Endothelial cell of umbilical vein (primary cell): ENCODE measurements around the gene MS4A1. TPM values are rescaled to one million over a fixed set of nuclear protein-coding genes. Genes with fewer than 3 reads are reported as not detected.

Experiments used
- BruUV-seq: library from RNA; stranded (reverse); fragments of 400-500 nt; replicated peaks from 2 replicates; lab custom pipeline; 2021; lab: Mats Ljungman, UMichigan
- CTCF ChIA-PET: fragments of 300-600, 350-600 bp; sonication (Branson Sonifier 250); formaldehyde crosslinking; loops from one replicate; lab custom pipeline; 2021; ENCODE audit warnings: antibody characterized with exemption, inconsistent platforms; lab: Charles Lee
- POLR2A ChIA-PET: fragments of 300-600, 350-600 bp; sonication (Branson Sonifier 250); formaldehyde crosslinking; loops from one replicate; lab custom pipeline; 2021; ENCODE audit warnings: antibody characterized with exemption, inconsistent platforms; lab: Charles Lee
- DNase-seq: peaks from one replicate; pipeline ENCODE4 v3.0.0-alpha.2; 2011; ENCODE audit warnings: low read depth, low spot score
- FAIRE-seq: peaks from 2 replicates; lab custom pipeline; 2011; peaks lifted over from hg19 to GRCh38; lab: Jason Lieb, UNC
- H2AFZ ChIP-seq: 2 replicates; pipeline ENCODE4 v1.6.0; 2012; ENCODE audit warnings: low read depth, low read length, control low read depth, inconsistent platforms
- H3K27ac ChIP-seq: 2 replicates; pipeline ENCODE4 v1.5.1; 2011; ENCODE audit warnings: low read depth, mild to moderate bottlenecking, control low read depth, low read length, moderate library complexity; ENCODE audit not compliant: insufficient read depth
- H3K27me3 ChIP-seq, 2 experiments: 2 replicates each; pipeline versions ENCODE4 v1.6.0 to v1.6.1; 2011; ENCODE audit warnings: low read length in 2 of 2, mixed read lengths in 1 of 2; ENCODE audit not compliant: control insufficient read depth in 2 of 2, insufficient read depth in 2 of 2
- H3K36me3 ChIP-seq, 2 experiments: 2 replicates in 1 of 2; 3 replicates in 1 of 2; pipeline ENCODE4 v1.5.1; 2011; ENCODE audit warnings: low read length in 2 of 2, mild to moderate bottlenecking in 1 of 2, moderate library complexity in 1 of 2; ENCODE audit not compliant: control insufficient read depth in 2 of 2, insufficient read depth in 2 of 2; ENCODE audit errors: extremely low read depth in 1 of 2
- H3K4me1 ChIP-seq: 3 replicates; pipeline ENCODE4 v1.5.1; 2011; ENCODE audit warnings: mild to moderate bottlenecking, low read length; ENCODE audit not compliant: control insufficient read depth, insufficient read depth; ENCODE audit errors: extremely low read depth
- H3K4me2 ChIP-seq: 2 replicates; pipeline ENCODE4 v1.6.1; 2011; ENCODE audit warnings: low read length, control low read depth, mixed read lengths; ENCODE audit not compliant: insufficient read depth
- H3K4me3 ChIP-seq, 3 experiments: fragments of 200-600 bp in 1 of 3; sonication (generic), shearing (Covaris generic) in 1 of 3; replicated peaks in 1 of 3; 2 replicates each; pipeline ENCODE4 v1.5.1; 2011 to 2016; ENCODE audit warnings: control low read depth in 3 of 3, low read length in 3 of 3, mild to moderate bottlenecking in 2 of 3, inconsistent platforms in 1 of 3, low read depth in 1 of 3, moderate library complexity in 1 of 3; ENCODE audit not compliant: insufficient read depth in 1 of 3
- H3K79me2 ChIP-seq: 2 replicates; pipeline ENCODE4 v1.6.0; 2012; ENCODE audit warnings: low read length, inconsistent platforms; ENCODE audit not compliant: control insufficient read depth, insufficient read depth
- H3K9ac ChIP-seq: replicated peaks from 2 replicates; pipeline ENCODE3; 2011; ENCODE audit warnings: low read length, control low read depth; ENCODE audit not compliant: insufficient read depth; ENCODE audit errors: extremely low read depth
- H3K9me1 ChIP-seq: replicated peaks from 3 replicates; pipeline ENCODE4 v1.6.0; 2011; ENCODE audit warnings: mild to moderate bottlenecking, low read length; ENCODE audit not compliant: control insufficient read depth, insufficient read depth; ENCODE audit errors: extremely low read depth
- H3K9me3 ChIP-seq: replicated peaks from 2 replicates; pipeline ENCODE4 v1.5.1; 2012; ENCODE audit warnings: low read length, inconsistent platforms; ENCODE audit not compliant: control insufficient read depth, insufficient read depth
- H4K20me1 ChIP-seq: replicated peaks from 2 replicates; pipeline ENCODE3; 2011; ENCODE audit warnings: mild to moderate bottlenecking, low read length; ENCODE audit not compliant: control insufficient read depth, insufficient read depth; ENCODE audit errors: extremely low read depth
- EZH2 ChIP-seq: IDR thresholded peaks from 2 replicates; pipeline ENCODE4 v1.6.1; 2012; ENCODE audit warnings: borderline replicate concordance, low read depth, mild to moderate bottlenecking, moderate library complexity, low read length, inconsistent platforms; ENCODE audit not compliant: severe bottlenecking
- FOS ChIP-seq: IDR thresholded peaks from 2 replicates; pipeline ENCODE4 v1.6.1; 2011; ENCODE audit warnings: mild to moderate bottlenecking, low read length, moderate library complexity, borderline replicate concordance; ENCODE audit not compliant: insufficient read depth
- GATA2 ChIP-seq: IDR thresholded peaks from 2 replicates; pipeline ENCODE4 v1.7.0; 2011; ENCODE audit warnings: low read depth, mild to moderate bottlenecking, moderate library complexity, mixed read lengths, low read length; ENCODE audit not compliant: insufficient read length, insufficient read depth
- JUN ChIP-seq: IDR thresholded peaks from 2 replicates; pipeline ENCODE4 v1.6.1; 2011; ENCODE audit warnings: borderline replicate concordance, low read depth; ENCODE audit not compliant: insufficient read length, insufficient read depth
- MYC ChIP-seq: IDR thresholded peaks from one replicate; pipeline ENCODE4 v1.6.1; 2011; ENCODE audit warnings: mild to moderate bottlenecking, low read depth, low read length
- POLR2A ChIP-seq: IDR thresholded peaks from 2 replicates; pipeline ENCODE4 v1.6.1; 2012; ENCODE audit warnings: low read depth, mild to moderate bottlenecking, control low read depth, low read length
- POLR2AphosphoS5 ChIP-seq: IDR thresholded peaks from 2 replicates; pipeline ENCODE4 v1.6.1; 2012; ENCODE audit warnings: low read depth, mild to moderate bottlenecking, control low read depth, low read length, moderate library complexity; ENCODE audit not compliant: insufficient read depth
- dilution Hi-C: fragments of 300-500 bp; cut with MboI; formaldehyde crosslinking; loops from one replicate; pipeline ENCODE4 v1.15.0; 2019; ENCODE audit warnings: low sequenced_read_pairs; ENCODE audit not compliant: extremely low pct_ligation_motif_present
- intact Hi-C: fragments of 100-400 bp; cut with micrococcal nuclease; formaldehyde crosslinking; loops from one replicate; pipeline ENCODE4 v1.10.0; 2022
- polyA plus RNA-seq, 4 experiments: library from polyadenylated mRNA; depleted of rRNA in 3 of 4; stranded (reverse) in 3 of 4; unstranded in 1 of 4; fragments of >200 nt; gene quantifications; 2 replicates each; pipeline versions ENCODE4 v1.2.1 to v1.2.3, GENCODE V29; 2011 to 2012; ENCODE audit warnings: missing spikeins in 1 of 4
- total RNA-seq: library from RNA; stranded (reverse); gene quantifications from 2 replicates; pipeline ENCODE4 v1.2.3, GENCODE V29; 2021
- TF ChIP-seq, protein P1 (sequence below), 2 donors: IDR thresholded peaks; 1 replicate in 1 of 2; 2 replicates in 1 of 2; pipeline ENCODE4 v1.5.1; 2011; ENCODE audit warnings: low read length in 2 of 2, mild to moderate bottlenecking in 2 of 2, moderate library complexity in 2 of 2, control low read depth in 1 of 2, inconsistent platforms in 1 of 2, low read depth in 1 of 2; ENCODE audit not compliant: insufficient read depth in 1 of 2; ENCODE audit errors: extremely low read depth in 1 of 2
- TF ChIP-seq, protein P2 (sequence below): IDR thresholded peaks from 2 replicates; pipeline ENCODE4 v1.6.1; 2011; ENCODE audit not compliant: insufficient read depth, insufficient read length

Gene MS4A1
- total and polyA plus RNA-seq, 2 donors (not counting 3 experiments of a cell fraction or from before 2014, with no cell fraction given), result not detected

DNA sequence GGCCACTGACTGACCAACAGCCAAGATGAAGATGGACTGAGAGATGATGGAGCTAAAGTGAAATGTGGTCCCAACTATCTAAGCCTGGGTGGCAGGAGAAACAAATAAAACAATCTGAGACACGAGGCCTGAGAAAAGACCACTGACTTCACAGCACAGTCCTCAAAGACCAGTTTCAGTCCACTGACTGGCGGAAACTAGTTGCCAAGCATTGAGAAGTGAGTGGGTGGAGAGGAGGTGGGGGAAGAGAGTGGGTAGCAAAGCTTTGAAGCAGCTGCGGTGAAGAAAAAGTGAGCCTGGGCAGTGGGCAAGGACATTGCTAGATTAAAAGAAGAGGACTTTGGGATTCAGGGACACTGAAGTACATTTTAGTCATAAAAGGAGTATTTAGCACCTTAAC, 1.9 kb downstream of the MS4A1 start:
- H3K4me3 ChIP-seq, result no peak overlapping the region
- intact Hi-C loops (no loop called here), dilution Hi-C loops (no loop called here)
- no peaks in the 10 kb centered on the region for H3K36me3 ChIP-seq
- no peaks in the 10 kb centered on the region for H3K4me1 ChIP-seq
- no peak overlapping the region for H3K4me2 ChIP-seq
- DNase-seq (no peak), FAIRE-seq (no peak)
- H4K20me1 ChIP-seq, result no peaks in the 10 kb centered on the region
- BruUV-seq, result no TSS peak
- CTCF ChIA-PET, result no interaction called here
- H3K79me2 ChIP-seq, result no peaks in the 10 kb centered on the region
- TF ChIP-seq, protein P1, sequence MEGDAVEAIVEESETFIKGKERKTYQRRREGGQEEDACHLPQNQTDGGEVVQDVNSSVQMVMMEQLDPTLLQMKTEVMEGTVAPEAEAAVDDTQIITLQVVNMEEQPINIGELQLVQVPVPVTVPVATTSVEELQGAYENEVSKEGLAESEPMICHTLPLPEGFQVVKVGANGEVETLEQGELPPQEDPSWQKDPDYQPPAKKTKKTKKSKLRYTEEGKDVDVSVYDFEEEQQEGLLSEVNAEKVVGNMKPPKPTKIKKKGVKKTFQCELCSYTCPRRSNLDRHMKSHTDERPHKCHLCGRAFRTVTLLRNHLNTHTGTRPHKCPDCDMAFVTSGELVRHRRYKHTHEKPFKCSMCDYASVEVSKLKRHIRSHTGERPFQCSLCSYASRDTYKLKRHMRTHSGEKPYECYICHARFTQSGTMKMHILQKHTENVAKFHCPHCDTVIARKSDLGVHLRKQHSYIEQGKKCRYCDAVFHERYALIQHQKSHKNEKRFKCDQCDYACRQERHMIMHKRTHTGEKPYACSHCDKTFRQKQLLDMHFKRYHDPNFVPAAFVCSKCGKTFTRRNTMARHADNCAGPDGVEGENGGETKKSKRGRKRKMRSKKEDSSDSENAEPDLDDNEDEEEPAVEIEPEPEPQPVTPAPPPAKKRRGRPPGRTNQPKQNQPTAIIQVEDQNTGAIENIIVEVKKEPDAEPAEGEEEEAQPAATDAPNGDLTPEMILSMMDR (IDR thresholded peaks at IDR 0.05; ENCODE audit: extremely low read depth in 1 of 2, insufficient read depth in 1 of 2, low read depth in 1 of 2, low read length in 2 of 2), result no peak
- TF ChIP-seq JUN (no peak), POLR2A (no peak), MYC (no peak), FOS (no peak), EZH2 (no peak), POLR2AphosphoS5 (no peak), GATA2 (no peak)
- TF ChIP-seq, protein P2, sequence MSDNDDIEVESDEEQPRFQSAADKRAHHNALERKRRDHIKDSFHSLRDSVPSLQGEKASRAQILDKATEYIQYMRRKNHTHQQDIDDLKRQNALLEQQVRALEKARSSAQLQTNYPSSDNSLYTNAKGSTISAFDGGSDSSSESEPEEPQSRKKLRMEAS, result no peak
- H3K9me3 ChIP-seq, result no peaks in the 10 kb centered on the region
- no peaks in the 10 kb centered on the region for H3K9me1 ChIP-seq
- no peaks in the 10 kb centered on the region for H3K27me3 ChIP-seq
- no peak overlapping the region for H3K27ac ChIP-seq
- no peak overlapping the region for H2AFZ ChIP-seq
- POLR2A ChIA-PET, result no interaction called here
- no peak overlapping the region for H3K9ac ChIP-seq
